Measurements from ENCODE around the gene WNT6. TPM values are rescaled to one million over a fixed set of nuclear protein-coding genes. Genes with fewer than 3 reads are reported as not detected.

WNT6 gene
- total RNA-seq, 6 experiments from 2014 or later = 0.25 TPM; not detected in 5

- H3K9me3 ChIP-seq = no peaks in the 10 kb centered on the region
- DNase-seq (no peak), ATAC-seq (peak in 1 of 4 donors; percentile 9)
- intact Hi-C loops (cut with DNase I) = loop anchor here in 1 of 2 donors (10.0 kb wide), 1 partner anchor 129 kb away; no protein-coding TSS in a partner anchor
- H3K27ac ChIP-seq = no peak overlapping the region
- no peak overlapping the region for H3K4me3 ChIP-seq
- WGBS (ENCODE audit: insufficient coverage, low coverage, low lambda C conversion rate, missing lambda C conversion rate) = 55% methylated on average over 4 of the region's 5 CpGs
- H3K4me1 ChIP-seq = no peaks in the 10 kb centered on the region
- no peaks in the 10 kb centered on the region for H3K36me3 ChIP-seq
- peaks cover 0 to 4% of the 10 kb centered on the region in 2 donors for H3K27me3 ChIP-seq
- no peak for TF ChIP-seq POLR2A (IDR thresholded peaks at IDR 0.05)
- TF ChIP-seq CTCF (IDR thresholded peaks at IDR 0.05) = no peak
Observed at GRCh38 chr2:218853766-218854165, 5.8 kb upstream of the WNT6 start.

- H3K27me3 ChIP-seq = peaks cover 0 to 4% of the 10 kb centered on the region in 2 donors
- intact Hi-C loops (cut with DNase I) = loop anchor here in 1 of 2 donors (10.0 kb wide), 1 partner anchor 130 kb away; no protein-coding TSS in a partner anchor
- no peak for TF ChIP-seq POLR2A (IDR thresholded peaks at IDR 0.05)
- no peak for TF ChIP-seq CTCF (IDR thresholded peaks at IDR 0.05)
- no peaks in the 10 kb centered on the region for H3K9me3 ChIP-seq
- no peak overlapping the region for H3K4me3 ChIP-seq
- ATAC-seq (no peak), DNase-seq (no peak)
- H3K36me3 ChIP-seq = no peaks in the 10 kb centered on the region
- no peak overlapping the region for H3K27ac ChIP-seq
- peaks cover 0 to under 1% (median 0%) of the 10 kb centered on the region in 4 donors for H3K4me1 ChIP-seq
- 44% methylated on average over 5 of the region's 5 CpGs for WGBS (ENCODE audit: insufficient coverage, low coverage, low lambda C conversion rate, missing lambda C conversion rate)
Observed at GRCh38 chr2:218854860-218855259, 4.7 kb upstream of the WNT6 start.

GRCh38 chr2:218855305-218856166 lies 4.1 kb upstream of the WNT6 start:
- ATAC-seq (no peak), DNase-seq (no peak)
- WGBS (ENCODE audit: insufficient coverage, low coverage, low lambda C conversion rate, missing lambda C conversion rate) = 33% methylated on average over 7 of the region's 14 CpGs
- Histone ChIP-seq H3K4me3 (no peak overlapping the region), H3K27ac (no peak overlapping the region), H3K36me3 (no peaks in the 10 kb centered on the region), H3K27me3 (peaks cover 4% of the 10 kb centered on the region in 2 donors), H3K9me3 (no peaks in the 10 kb centered on the region), H3K4me1 (peaks cover 0 to 8% (median 1%) of the 10 kb centered on the region in 4 donors)
- intact Hi-C loops (cut with DNase I) = loop anchor here in 1 of 2 donors (10.0 kb wide), 1 partner anchor 131 kb away; no protein-coding TSS in a partner anchor
- no peak for TF ChIP-seq CTCF (IDR thresholded peaks at IDR 0.05)
- TF ChIP-seq POLR2A (IDR thresholded peaks at IDR 0.05) = no peak

- Histone ChIP-seq H3K27ac (no peak overlapping the region), H3K9me3 (no peaks in the 10 kb centered on the region), H3K4me1 (peaks cover 0 to 8% (median 1%) of the 10 kb centered on the region in 4 donors), H3K4me3 (no peak overlapping the region), H3K27me3 (peaks cover 4 to 6% of the 10 kb centered on the region in 2 donors), H3K36me3 (no peaks in the 10 kb centered on the region)
- no peak for TF ChIP-seq POLR2A (IDR thresholded peaks at IDR 0.05)
- TF ChIP-seq CTCF (IDR thresholded peaks at IDR 0.05) = no peak
- WGBS (ENCODE audit: insufficient coverage, low coverage, low lambda C conversion rate, missing lambda C conversion rate) = 29% methylated on average over 11 of the region's 12 CpGs
- no peak for DNase-seq
- intact Hi-C loops (cut with DNase I) = loop anchor here in 1 of 2 donors (10.0 kb wide), 1 partner anchor 132 kb away; no protein-coding TSS in a partner anchor
- no peak for ATAC-seq
Observed at GRCh38 chr2:218856167-218856895, 3.3 kb upstream of the WNT6 start.
